ACC112 (cell line): ENCODE data around the gene PXN.
"Not testable (repeated sequence)": the region's sequence is repeated elsewhere in the genome, so short reads cannot be mapped to it uniquely, and the experiment has no call there.

Experiments used
- H2AFZ ChIP-seq: fragments of 200-600 bp; sonication (generic); one replicate; pipeline ENCODE4 v1.6.0; 2017; ENCODE audit warnings: antibody characterized with exemption, low read length; ENCODE audit not compliant: unreplicated experiment
- H3K27ac ChIP-seq: fragments of 200-600 bp; sonication (generic); 2 replicates; pipeline ENCODE4 v1.5.1; 2014; ENCODE audit warnings: low read depth, mild to moderate bottlenecking, antibody characterized with exemption, low read length, moderate library complexity
- H3K27me3 ChIP-seq: fragments of 200-600 bp; sonication (generic); 2 replicates; pipeline ENCODE4 v1.6.1; 2014; ENCODE audit warnings: mild to moderate bottlenecking, antibody characterized with exemption, low read length, moderate library complexity, mixed read lengths; ENCODE audit not compliant: insufficient read depth
- H3K36me3 ChIP-seq: fragments of 200-600 bp; sonication (generic); 2 replicates; pipeline ENCODE4 v1.6.1; 2016; ENCODE audit warnings: mild to moderate bottlenecking, antibody characterized with exemption, low read length, moderate library complexity, mixed read lengths; ENCODE audit not compliant: insufficient read depth
- H3K4me1 ChIP-seq: fragments of 200-600 bp; sonication (generic); one replicate; pipeline ENCODE4 v1.6.1; 2016; ENCODE audit warnings: low read length, mixed read lengths; ENCODE audit not compliant: insufficient read depth, unreplicated experiment, control insufficient read depth
- H3K4me3 ChIP-seq: fragments of 200-600 bp; sonication (generic); 2 replicates; pipeline ENCODE4 v1.5.1; 2014; ENCODE audit warnings: mild to moderate bottlenecking, low read depth, low read length
- H3K79me2 ChIP-seq: fragments of 200-600 bp; sonication (generic); one replicate; pipeline ENCODE4 v1.6.0; 2016; ENCODE audit warnings: low read length; ENCODE audit not compliant: control insufficient read depth, unreplicated experiment, insufficient read depth

The PXN gene

GRCh38 chr12:120261951-120262851 is 3.3 kb downstream of the PXN start:
- H3K27me3 ChIP-seq, result no peaks in the 10 kb centered on the region
- peaks cover 82% of the 10 kb centered on the region for H3K79me2 ChIP-seq
- no peak overlapping the region for H2AFZ ChIP-seq
- peak overlapping the region; percentile 54 for H3K27ac ChIP-seq
- H3K4me3 ChIP-seq, result peak overlapping the region; percentile 99
- H3K4me1 ChIP-seq, result peaks cover 58% of the 10 kb centered on the region
- no peaks in the 10 kb centered on the region; the same call in 1 of the 2 replicates for H3K36me3 ChIP-seq

DNA sequence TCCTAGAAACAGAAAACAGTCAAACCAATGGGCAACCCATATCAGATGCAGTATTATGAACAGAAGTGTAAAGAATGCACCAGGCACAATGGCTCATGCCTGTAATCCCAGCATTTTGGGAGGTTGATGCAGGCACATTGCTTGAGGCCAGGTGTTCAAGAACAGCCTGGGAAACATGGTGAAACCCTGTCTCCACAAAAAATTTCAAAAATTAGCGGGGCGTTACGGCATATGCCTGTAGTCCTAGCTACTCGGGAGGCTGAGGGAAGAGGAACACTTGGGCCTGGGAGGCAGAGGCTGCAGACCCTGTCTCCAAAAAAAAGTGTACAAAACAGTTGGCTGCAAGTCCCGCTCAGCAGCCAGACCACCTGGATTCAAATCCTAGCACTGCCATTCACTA is 4.9 kb downstream of the PXN start:
- Histone ChIP-seq H3K27ac (no peak overlapping the region), H3K79me2 (peaks cover 96% of the 10 kb centered on the region), H3K36me3 (no peaks in the 10 kb centered on the region; the same call in 1 of the 2 replicates), H3K27me3 (no peaks in the 10 kb centered on the region), H3K4me3 (no peak overlapping the region), H2AFZ (no peak overlapping the region), H3K4me1 (peaks cover 66% of the 10 kb centered on the region)

- no peaks in the 10 kb centered on the region for H3K27me3 ChIP-seq
- H3K79me2 ChIP-seq, result peaks cover 96% of the 10 kb centered on the region
- peaks cover 5% of the 10 kb centered on the region for H3K36me3 ChIP-seq
- H3K4me1 ChIP-seq, result peaks cover 66% of the 10 kb centered on the region
- 0 out of 2 replicates have a peak overlapping the region, but pooled peaks have one; percentile 9 for H3K4me3 ChIP-seq
- no peak overlapping the region for H2AFZ ChIP-seq
- peak overlapping the region; percentile 60 for H3K27ac ChIP-seq
Observed at GRCh38 chr12:120259418-120260202, 5.9 kb downstream of the PXN start.

DNA sequence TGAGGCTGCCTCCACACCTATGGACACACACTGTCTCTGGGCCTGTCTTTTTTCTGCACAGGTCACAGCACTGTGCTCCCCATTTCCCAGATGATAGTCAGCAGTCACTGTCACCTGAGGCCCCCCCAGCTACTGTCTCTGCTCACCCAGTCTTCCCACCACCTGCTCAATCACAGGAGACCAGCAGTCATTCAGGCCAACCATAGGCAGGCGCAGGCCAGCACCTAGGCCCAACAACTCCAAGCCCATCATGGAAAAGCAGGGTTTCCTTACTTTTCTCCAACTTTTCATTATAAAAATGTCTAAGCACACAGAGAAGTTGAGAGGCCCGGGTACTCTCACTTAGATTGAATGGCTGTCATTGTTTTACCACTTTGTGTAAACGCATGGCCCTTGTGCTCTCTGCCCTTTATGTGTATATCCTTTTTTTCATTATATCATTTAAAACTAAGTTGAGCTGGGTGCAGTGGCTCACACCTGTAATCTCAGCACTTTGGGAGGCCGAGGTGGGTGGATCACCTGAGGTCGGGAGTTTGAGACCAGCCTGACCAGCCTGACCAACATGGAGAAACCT is 7.1 kb downstream of the PXN start:
- Histone ChIP-seq H3K27ac (peak overlapping the region; percentile 76), H2AFZ (no peak overlapping the region), H3K4me3 (no peak overlapping the region), H3K27me3 (no peaks in the 10 kb centered on the region), H3K36me3 (peaks cover 7% of the 10 kb centered on the region), H3K4me1 (peaks cover 68% of the 10 kb centered on the region), H3K79me2 (peaks cover 96% of the 10 kb centered on the region)

DNA sequence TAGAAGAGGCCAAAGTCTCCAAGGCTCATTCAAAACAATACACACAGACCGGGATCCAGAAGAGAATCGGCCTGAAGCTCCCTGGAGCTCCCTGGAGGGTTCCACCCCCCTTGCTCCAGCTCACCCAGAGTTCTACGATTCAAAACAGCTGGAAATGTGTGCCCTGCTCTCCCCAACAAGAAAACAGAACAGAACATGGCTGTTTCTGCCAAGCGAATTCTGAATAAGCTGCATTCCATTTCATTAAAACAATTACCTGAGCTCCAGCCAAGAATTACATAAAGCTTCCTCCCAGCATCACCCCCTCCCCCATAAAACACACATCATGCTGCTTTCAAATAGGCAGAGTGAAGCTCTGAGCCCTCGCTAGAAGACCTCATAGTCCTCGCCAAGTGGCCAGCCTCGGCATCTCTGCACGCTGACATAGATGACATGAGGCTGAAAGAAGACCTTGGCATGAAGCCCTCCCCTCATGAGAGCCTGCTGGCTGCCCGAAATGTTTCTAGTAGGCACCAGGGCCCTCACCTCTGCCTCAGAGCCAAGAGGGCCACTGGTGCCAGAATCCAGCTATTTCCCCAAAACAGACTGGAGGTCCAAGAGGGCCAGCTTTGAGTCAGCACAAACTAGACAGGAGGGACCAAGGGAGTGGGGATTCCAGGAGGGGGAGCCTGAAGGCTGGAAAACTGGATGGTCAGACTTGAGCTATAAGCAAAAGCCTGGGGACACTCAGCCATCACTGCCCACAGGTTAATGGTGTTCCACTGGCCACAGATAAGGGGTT is 8.3 kb downstream of the PXN start:
- Histone ChIP-seq H3K27ac (peak overlapping the region; percentile 76), H3K4me3 (peak overlapping the region; percentile 55), H2AFZ (no peak overlapping the region), H3K79me2 (peaks cover 96% of the 10 kb centered on the region), H3K36me3 (peaks cover 7% of the 10 kb centered on the region), H3K27me3 (no peaks in the 10 kb centered on the region), H3K4me1 (peaks cover 72% of the 10 kb centered on the region)

DNA sequence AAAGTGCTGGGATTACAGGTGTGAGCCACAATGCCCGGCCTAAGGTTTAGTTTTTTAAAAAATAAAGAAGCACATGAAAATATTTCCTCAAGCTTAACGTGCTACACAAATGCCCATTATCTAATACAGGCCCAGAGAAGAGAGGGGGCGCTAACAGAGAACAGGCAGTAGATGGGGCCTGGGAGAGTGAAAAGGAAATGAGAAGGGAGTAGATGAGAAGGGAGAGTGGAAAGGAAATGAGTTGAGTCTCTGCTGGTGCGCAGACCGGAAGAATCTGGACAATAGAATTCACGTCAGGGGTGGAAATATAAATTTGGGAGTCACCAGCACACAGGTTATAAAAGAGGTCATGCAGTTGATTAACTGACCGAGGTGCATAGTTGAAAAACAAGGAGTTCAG is 10.7 kb downstream of the PXN start:
- peaks cover 11% of the 10 kb centered on the region for H3K36me3 ChIP-seq
- peaks cover 93% of the 10 kb centered on the region for H3K79me2 ChIP-seq
- H3K27me3 ChIP-seq, result no peaks in the 10 kb centered on the region
- no peak overlapping the region for H3K27ac ChIP-seq
- no peak overlapping the region for H2AFZ ChIP-seq
- no peak overlapping the region for H3K4me3 ChIP-seq
- peaks cover 71% of the 10 kb centered on the region for H3K4me1 ChIP-seq

DNA sequence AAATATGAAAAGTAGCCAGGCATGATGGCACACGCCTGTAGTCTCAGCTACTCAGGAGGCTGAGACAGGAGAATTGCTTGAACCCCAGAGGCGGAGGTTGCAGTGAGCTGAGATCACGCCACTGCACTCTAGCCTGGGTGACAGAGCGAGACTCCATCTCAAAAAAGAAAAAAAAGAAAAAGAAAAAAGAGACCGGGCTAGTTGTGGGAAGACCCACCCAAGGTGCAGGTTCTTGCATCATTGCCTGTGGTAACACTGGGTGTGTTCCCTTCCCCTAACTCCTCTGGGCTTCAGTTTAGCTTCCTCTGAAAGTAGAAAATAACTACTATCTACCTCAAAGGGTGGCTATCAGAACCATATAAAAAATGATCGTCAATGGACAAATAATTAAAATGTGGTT is 12.2 kb downstream of the PXN start:
- H3K27me3 ChIP-seq, H3K27ac ChIP-seq, H3K4me3 ChIP-seq, H2AFZ ChIP-seq: not testable (repeated sequence)
- H3K4me1 ChIP-seq, result peaks cover 70% of the 10 kb centered on the region
- peaks cover 94% of the 10 kb centered on the region for H3K79me2 ChIP-seq
- H3K36me3 ChIP-seq, result peaks cover 11% of the 10 kb centered on the region

- peaks cover 91% of the 10 kb centered on the region for H3K79me2 ChIP-seq
- peaks cover 11% of the 10 kb centered on the region for H3K36me3 ChIP-seq
- no peaks in the 10 kb centered on the region for H3K27me3 ChIP-seq
- no peak overlapping the region for H2AFZ ChIP-seq
- peaks cover 69% of the 10 kb centered on the region for H3K4me1 ChIP-seq
- no peak overlapping the region for H3K4me3 ChIP-seq
- H3K27ac ChIP-seq, result peak overlapping the region; percentile 5; the same call in 1 of the 2 replicates
Observed at GRCh38 chr12:120252071-120252906, 13.2 kb downstream of the PXN start.

- Histone ChIP-seq H3K27ac (0 out of 2 replicates have a peak overlapping the region, but pooled peaks have one; percentile 5), H3K36me3 (peaks cover 11% of the 10 kb centered on the region), H3K79me2 (peaks cover 91% of the 10 kb centered on the region), H3K4me1 (peaks cover 69% of the 10 kb centered on the region)
- H2AFZ ChIP-seq, H3K27me3 ChIP-seq, H3K4me3 ChIP-seq: not testable (repeated sequence)
Observed at GRCh38 chr12:120251364-120252070, 14.0 kb downstream of the PXN start.
